ENCODE measurements around the gene ASB2.

Gene ASB2

DNA sequence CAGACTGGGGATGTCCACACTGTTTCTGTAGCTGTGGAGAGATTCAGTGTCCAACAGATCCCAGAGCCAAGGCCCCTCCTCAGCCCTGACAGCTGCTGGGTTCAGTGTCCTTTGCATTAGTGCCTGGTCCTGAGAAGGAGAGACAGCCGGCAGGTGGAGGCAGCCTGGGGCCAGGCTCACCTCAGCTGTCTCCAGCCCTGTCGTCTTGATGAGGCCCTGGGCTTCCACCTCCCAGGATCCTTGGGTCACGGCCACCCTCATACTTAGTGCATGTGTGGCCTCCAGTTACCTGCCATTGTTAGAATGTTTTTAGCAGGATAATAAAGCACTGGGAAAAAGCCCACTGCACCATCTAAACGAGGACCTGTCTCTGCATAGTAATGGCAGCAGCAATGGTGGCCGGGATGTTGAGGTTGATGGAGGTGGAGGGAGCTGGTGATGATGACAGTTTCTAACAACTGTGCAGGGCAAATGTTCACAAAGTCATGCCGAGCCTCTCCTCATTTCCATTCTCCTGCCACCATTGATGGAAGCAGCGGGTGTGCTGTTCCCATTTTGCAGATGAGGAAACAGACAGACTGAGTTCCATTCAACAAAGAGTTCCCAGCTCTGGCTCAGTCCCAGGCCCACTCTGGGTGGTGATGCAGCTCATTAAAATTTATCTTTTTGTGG, 17.7 kb downstream of the ASB2 start:
- no peak overlapping the region for H3K4me3 ChIP-seq (ENCODE audit: low read depth, low read length)
- no peak for TF ChIP-seq CTCF (IDR thresholded peaks at IDR 0.05; ENCODE audit: borderline replicate concordance, insufficient read depth, low read depth, low read length)

GRCh38 chr14:93957751-93958566, 18.4 kb downstream of the ASB2 start:
- TF ChIP-seq CTCF (IDR thresholded peaks at IDR 0.05; ENCODE audit: borderline replicate concordance, insufficient read depth, low read depth, low read length): no peak
- H3K4me3 ChIP-seq (ENCODE audit: low read depth, low read length): no peak overlapping the region

DNA sequence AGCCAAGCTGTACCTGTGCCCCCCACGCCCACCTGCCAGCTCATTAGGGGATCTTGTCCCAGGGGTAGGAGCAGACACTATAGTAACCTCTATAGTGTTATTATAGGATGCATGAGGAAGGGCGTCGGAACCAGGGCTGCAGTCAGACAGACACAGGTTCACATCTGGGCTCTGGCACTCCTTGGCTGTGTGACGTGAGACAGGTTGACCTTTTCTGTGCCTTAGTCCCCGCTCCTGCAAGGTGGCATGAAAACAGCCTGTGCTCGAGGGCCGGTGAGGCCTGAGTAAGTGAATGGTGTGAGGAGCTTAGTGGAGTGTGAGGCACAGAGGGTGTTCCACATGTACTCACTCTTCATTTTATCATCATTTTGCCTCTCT, 19.0 kb downstream of the ASB2 start:
- no peak for TF ChIP-seq CTCF (IDR thresholded peaks at IDR 0.05; ENCODE audit: borderline replicate concordance, insufficient read depth, low read depth, low read length)
- peak overlapping the region; percentile 3 for H3K4me3 ChIP-seq (ENCODE audit: low read depth, low read length)

DNA sequence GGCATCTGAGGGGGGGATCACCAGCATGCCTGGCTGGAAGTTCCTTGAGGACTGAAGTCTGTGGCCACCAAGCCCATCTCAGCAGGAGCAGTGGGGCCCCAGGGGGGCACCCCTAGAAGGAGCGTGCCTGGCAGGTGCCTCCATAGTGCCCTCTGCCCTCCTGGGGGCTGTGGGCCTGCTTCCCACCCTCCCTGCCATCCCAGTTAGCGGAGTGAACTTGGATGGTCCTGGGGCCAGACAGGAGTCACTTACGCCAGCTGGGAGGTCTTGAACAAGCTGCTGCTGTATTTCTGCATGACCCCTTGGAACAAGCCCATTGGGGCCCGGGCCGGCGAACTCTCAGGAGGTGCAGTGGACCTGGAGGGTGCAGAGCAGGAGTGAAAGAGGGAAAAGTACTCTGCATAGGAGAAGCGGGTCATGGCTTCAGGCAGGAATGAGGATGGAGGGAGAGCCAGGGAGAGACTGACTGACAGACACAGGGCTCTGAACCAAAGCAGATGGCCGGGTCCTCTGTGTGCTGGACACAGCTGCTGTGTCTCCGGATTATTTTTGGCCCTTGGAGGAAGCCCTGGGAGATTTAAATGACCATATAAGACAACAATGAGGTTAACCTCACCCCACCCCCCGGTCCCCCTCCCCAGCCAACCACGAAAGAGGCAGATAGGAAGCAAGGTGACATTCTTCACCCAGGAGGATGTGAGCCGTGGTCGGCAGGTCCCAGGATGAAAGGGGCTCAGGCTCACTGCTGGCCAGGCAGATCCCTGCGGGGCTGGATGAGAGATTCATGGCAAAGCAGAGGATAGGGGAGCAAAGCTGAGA, 19.6 kb downstream of the ASB2 start:
- peak overlapping the region; percentile 60 for H3K4me3 ChIP-seq (ENCODE audit: low read depth, low read length)
- no peak for TF ChIP-seq CTCF (IDR thresholded peaks at IDR 0.05; ENCODE audit: borderline replicate concordance, insufficient read depth, low read depth, low read length)

DNA sequence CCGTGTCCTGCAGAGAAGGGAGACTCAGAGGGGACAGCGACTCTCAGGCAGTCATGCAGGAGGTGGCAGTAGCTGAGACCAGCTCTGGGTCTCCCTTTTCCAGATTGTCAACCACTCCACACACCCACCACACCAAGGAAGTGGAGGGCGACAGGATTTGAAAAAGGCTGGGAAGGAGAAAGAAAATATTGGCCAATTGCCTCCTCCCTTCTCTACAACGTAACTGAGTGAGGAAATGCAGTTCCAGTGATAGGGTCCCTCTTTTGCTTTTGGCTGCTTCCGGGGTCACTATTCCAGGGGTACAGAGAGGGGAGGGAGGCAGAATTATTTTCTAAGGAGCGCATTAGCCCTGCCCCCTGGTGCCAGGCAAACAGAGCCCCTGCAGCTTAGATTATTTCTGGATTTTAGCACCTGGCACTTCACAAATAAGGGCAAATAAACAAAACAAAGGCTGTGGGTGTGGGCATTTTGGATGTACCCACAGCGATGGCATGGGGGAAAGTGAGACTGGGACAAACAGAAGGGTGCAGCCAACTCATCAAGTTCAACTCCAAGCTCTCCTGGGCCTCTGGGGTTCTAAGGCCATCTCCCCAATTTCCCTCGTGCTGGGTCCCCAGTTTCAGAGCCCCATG, 20.4 kb downstream of the ASB2 start:
- no peak for TF ChIP-seq CTCF (IDR thresholded peaks at IDR 0.05; ENCODE audit: borderline replicate concordance, insufficient read depth, low read depth, low read length)
- H3K4me3 ChIP-seq (ENCODE audit: low read depth, low read length): peak overlapping the region; percentile 60

- H3K4me3 ChIP-seq (ENCODE audit: low read depth, low read length): peak overlapping the region; percentile 60
- no peak for TF ChIP-seq CTCF (IDR thresholded peaks at IDR 0.05; ENCODE audit: borderline replicate concordance, insufficient read depth, low read depth, low read length)
Observed at GRCh38 chr14:93954900-93955849, 21.2 kb downstream of the ASB2 start.

Data from GM12875 (cell line).